K562 (cell line): ENCODE data around the gene TRMT2A. TPM values are rescaled to one million over a fixed set of nuclear protein-coding genes. Genes with fewer than 3 reads are reported as not detected.

ENCODE experiments used
- SMARCB1 ChIP-seq: IDR thresholded peaks from 2 replicates; pipeline ENCODE4 v1.6.1; 2011; ENCODE audit warnings: improper control_type of control experiment, low read depth; ENCODE audit not compliant: insufficient read length
- TEAD4 ChIP-seq, 2 experiments: sonication (generic) in 1 of 2; formaldehyde crosslinking in 1 of 2; IDR thresholded peaks; 2 replicates each; pipeline versions ENCODE4 v1.6.1 to v1.8.0; 2012 to 2022; ENCODE audit warnings: borderline replicate concordance in 1 of 2, inconsistent platforms in 1 of 2, low read length in 1 of 2, mild to moderate bottlenecking in 1 of 2, missing genetic modification reagents in 1 of 2
- ZBTB40 ChIP-seq, 2 experiments: fragments of 450-650 bp in 1 of 2; sonication (generic) in 1 of 2; formaldehyde crosslinking in 1 of 2; IDR thresholded peaks; 2 replicates each; pipeline versions ENCODE4 v1.7.1 to v1.9.0; 2016 to 2022; ENCODE audit warnings: inconsistent platforms in 1 of 2, mild to moderate bottlenecking in 1 of 2, missing genetic modification reagents in 1 of 2
- polyA plus RNA-seq, 8 experiments: library from polyadenylated mRNA; depleted of rRNA in 4 of 8; stranded (reverse) in 5 of 8; unstranded in 3 of 8; fragments of >200 nt; fragmentation: Nextera tagmentation in 2 of 8; fragmentation: Illumina TruSeq in 1 of 8; extraction: Ambion mirVana in 2 of 8; extraction: Trizol in 1 of 8; gene quantifications; 2 replicates each; pipeline versions ENCODE4 v1.2.1 to v1.2.3, GENCODE V29; 2011 to 2014; ENCODE audit warnings: inconsistent platforms in 1 of 8, missing spikeins in 1 of 8
- total RNA-seq, 7 experiments: library from RNA; depleted of rRNA in 6 of 7; stranded (reverse); fragments of >200 nt in 6 of 7; fragmentation: Illumina TruSeq in 2 of 7; extraction: Trizol in 2 of 7; gene quantifications; 2 replicates each; pipeline versions ENCODE4 v1.2.1 to v1.2.3, GENCODE V29; 2011 to 2021; ENCODE audit warnings: low replicate concordance in 1 of 7

Gene TRMT2A
- total and polyA plus RNA-seq, 9 of the 15 experiments (the other 6 are each of a cell fraction or from before 2014, with no cell fraction given), result 1.6 to 265 (median 140) TPM

GRCh38 chr22:20135265-20135664 is 18.2 kb upstream of the TRMT2A start (continued):
- TF ChIP-seq ZBTB40 (IDR thresholded peaks at IDR 0.05), result no peak
- TF ChIP-seq ZBTB40 (CRISPR knock-in tag; IDR thresholded peaks at IDR 0.05), result 0 out of 2 replicates have a peak, but pooled peaks have one; percentile 14
- no peak for TF ChIP-seq TEAD4 (IDR thresholded peaks at IDR 0.05; ENCODE audit: low read length)
- no peak for TF ChIP-seq TEAD4 (CRISPR knock-in tag; IDR thresholded peaks at IDR 0.05; ENCODE audit: borderline replicate concordance)
- no peak for TF ChIP-seq SMARCB1
